Natural killer cell (primary cell): Measurements from ENCODE around the gene RAB8B. TPM values are rescaled to one million over a fixed set of nuclear protein-coding genes. Genes with fewer than 3 reads are reported as not detected.

ENCODE experiments used
- ATAC-seq, 3 donors: fragments of 150-1000 bp in 2 of 3; fragments of 200-7000 bp in 1 of 3; cut with Tn5 transposase; 1 replicate in 1 of 3; 2 replicates in 2 of 3; pipeline ENCODE4 v1.10.0; 2021; ENCODE audit warnings: mild to moderate bottlenecking in 2 of 3, moderate library complexity in 2 of 3
- DNase-seq, 2 donors: peaks; one replicate each; pipeline versions ENCODE4 v3.0.0 to v3.0.0-alpha.2; 2013 to 2021; ENCODE audit warnings: mixed read lengths in 1 of 2
- H3K27ac ChIP-seq: one replicate; pipeline ENCODE4 v1.5.1; 2013; ENCODE audit warnings: mild to moderate bottlenecking, low read length
- H3K27me3 ChIP-seq: one replicate; pipeline ENCODE4 v1.6.1; 2013; ENCODE audit warnings: low read length; ENCODE audit not compliant: control insufficient read depth, insufficient read depth
- H3K36me3 ChIP-seq: one replicate; pipeline ENCODE4 v1.6.1; 2013; ENCODE audit warnings: low read length; ENCODE audit not compliant: control insufficient read depth, insufficient read depth
- H3K4me1 ChIP-seq: one replicate; pipeline ENCODE4 v1.6.1; 2013; ENCODE audit warnings: low read length; ENCODE audit not compliant: control insufficient read depth, insufficient read depth
- H3K4me3 ChIP-seq: one replicate; pipeline ENCODE4 v1.5.1; 2013; ENCODE audit warnings: low read length
- H3K9me3 ChIP-seq: one replicate; pipeline ENCODE4 v1.6.1; 2013; ENCODE audit warnings: low read length; ENCODE audit not compliant: control insufficient read depth, insufficient read depth
- H3K27ac Mint-ChIP-seq, 2 donors: one replicate each; pipeline ENCODE4 v1.8.0; 2022; ENCODE audit warnings: mild to moderate bottlenecking in 2 of 2, mixed read lengths in 2 of 2, moderate library complexity in 1 of 2
- H3K27me3 Mint-ChIP-seq, 2 donors: one replicate each; pipeline ENCODE4 v1.8.0; 2022; ENCODE audit warnings: low read depth in 2 of 2, mixed read lengths in 2 of 2
- H3K36me3 Mint-ChIP-seq: one replicate; pipeline ENCODE4 v1.8.0; 2022; ENCODE audit warnings: mixed read lengths
- H3K4me1 Mint-ChIP-seq, 2 donors: one replicate each; pipeline ENCODE4 v1.8.0; 2022; ENCODE audit warnings: mixed read lengths in 2 of 2
- H3K4me3 Mint-ChIP-seq: one replicate; pipeline ENCODE4 v1.8.0; 2022; ENCODE audit warnings: mild to moderate bottlenecking, moderate library complexity, mixed read lengths
- H3K9me3 Mint-ChIP-seq, 2 donors: one replicate each; pipeline ENCODE4 v1.8.0; 2022; ENCODE audit warnings: mixed read lengths in 2 of 2
- WGBS: methylation state at CpG from one replicate; pipeline ENCODE4 v1.1.7; 2013; ENCODE audit warnings: missing lambda C conversion rate; ENCODE audit not compliant: insufficient coverage; 5-methylcytosine and 5-hydroxymethylcytosine counted together
- intact Hi-C: fragments of 100-400 bp; cut with micrococcal nuclease; formaldehyde crosslinking; loops from one replicate; pipeline ENCODE4 v1.14.2; 2022
- total RNA-seq, 4 donors: library from RNA; stranded (reverse); fragments of 120-200 nt in 1 of 4; gene quantifications; one replicate each; pipeline versions ENCODE4 v1.2.3 to v1.2.4, GENCODE V29; 2013 to 2022
- TF ChIP-seq, protein P1 (sequence below): fragments of 200-600 bp; IDR thresholded peaks from one replicate; pipeline ENCODE4 v1.8.0; 2022; ENCODE audit warnings: antibody characterized with exemption

The RAB8B gene
- total RNA-seq, 3 donors from 2014 or later (not counting 1 experiment from before 2014, with no cell fraction given) = 128 to 155 (median 137) TPM

DNA sequence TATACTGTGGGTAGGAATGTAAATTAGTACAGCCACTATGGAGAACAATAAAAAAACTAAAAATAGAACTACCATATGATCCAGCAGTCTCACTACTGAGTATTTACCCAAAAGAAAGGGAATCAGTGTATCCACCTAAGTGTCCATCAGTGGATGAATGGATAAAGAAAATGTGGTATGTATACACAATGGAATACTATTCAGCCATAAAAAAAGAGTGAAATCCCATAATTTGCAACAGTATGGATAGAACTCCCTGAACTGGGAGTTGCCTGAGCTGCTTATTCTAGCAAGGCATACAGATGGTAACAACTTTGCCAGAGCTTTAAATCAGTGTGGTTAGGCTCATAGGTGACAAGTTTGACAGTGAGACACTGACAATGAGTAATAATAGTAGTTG lies 71.9 kb downstream of the RAB8B start:
- Mint-ChIP-seq H3K9me3 (no peaks in the 10 kb centered on the region), H3K27me3 (no peaks in the 10 kb centered on the region), H3K27ac (peak overlapping the region; percentile 49 to 70), H3K4me3 (no peak overlapping the region), H3K36me3 (peaks cover 43% of the 10 kb centered on the region), H3K4me1 (peaks cover 15 to 18% of the 10 kb centered on the region in 2 donors)
- no peak overlapping the region for H3K27ac ChIP-seq
- no peak overlapping the region for H3K4me3 ChIP-seq
- ATAC-seq = peak in 1 of 3 donors; percentile 17
- no peaks in the 10 kb centered on the region for H3K9me3 ChIP-seq
- TF ChIP-seq, protein P1, sequence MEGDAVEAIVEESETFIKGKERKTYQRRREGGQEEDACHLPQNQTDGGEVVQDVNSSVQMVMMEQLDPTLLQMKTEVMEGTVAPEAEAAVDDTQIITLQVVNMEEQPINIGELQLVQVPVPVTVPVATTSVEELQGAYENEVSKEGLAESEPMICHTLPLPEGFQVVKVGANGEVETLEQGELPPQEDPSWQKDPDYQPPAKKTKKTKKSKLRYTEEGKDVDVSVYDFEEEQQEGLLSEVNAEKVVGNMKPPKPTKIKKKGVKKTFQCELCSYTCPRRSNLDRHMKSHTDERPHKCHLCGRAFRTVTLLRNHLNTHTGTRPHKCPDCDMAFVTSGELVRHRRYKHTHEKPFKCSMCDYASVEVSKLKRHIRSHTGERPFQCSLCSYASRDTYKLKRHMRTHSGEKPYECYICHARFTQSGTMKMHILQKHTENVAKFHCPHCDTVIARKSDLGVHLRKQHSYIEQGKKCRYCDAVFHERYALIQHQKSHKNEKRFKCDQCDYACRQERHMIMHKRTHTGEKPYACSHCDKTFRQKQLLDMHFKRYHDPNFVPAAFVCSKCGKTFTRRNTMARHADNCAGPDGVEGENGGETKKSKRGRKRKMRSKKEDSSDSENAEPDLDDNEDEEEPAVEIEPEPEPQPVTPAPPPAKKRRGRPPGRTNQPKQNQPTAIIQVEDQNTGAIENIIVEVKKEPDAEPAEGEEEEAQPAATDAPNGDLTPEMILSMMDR = no peak
- DNase-seq = no peak
- intact Hi-C loops = no loop called here
- no peaks in the 10 kb centered on the region for H3K27me3 ChIP-seq
- H3K4me1 ChIP-seq = no peaks in the 10 kb centered on the region
- peaks cover 81% of the 10 kb centered on the region for H3K36me3 ChIP-seq

DNA sequence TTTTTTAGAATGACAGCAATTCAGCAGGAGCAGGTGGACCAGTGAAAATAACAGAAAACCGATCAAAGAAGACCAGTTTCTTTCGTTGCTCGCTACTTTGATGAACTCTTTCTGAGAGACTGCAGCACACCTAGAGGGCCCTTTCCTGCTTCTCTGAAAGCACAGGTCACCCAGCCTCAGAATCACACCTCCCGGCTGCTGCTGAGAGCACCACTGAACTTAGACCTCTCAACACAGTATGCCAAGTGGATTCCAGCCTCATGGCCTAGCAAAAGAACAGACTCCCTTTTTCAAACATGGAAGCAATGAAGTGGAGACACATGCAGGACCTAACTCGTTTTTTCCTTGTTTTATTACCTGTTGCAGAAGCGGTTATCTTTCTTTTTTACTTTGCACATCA lies 74.1 kb downstream of the RAB8B start:
- H3K9me3 Mint-ChIP-seq = no peaks in the 10 kb centered on the region
- TF ChIP-seq, protein P1 = no peak
- H3K9me3 ChIP-seq = no peaks in the 10 kb centered on the region
- WGBS = 93% methylated on average over 6 of the region's 6 CpGs
- no peaks in the 10 kb centered on the region for H3K27me3 ChIP-seq
- no peak overlapping the region for H3K27ac ChIP-seq
- intact Hi-C loops = no loop called here
- H3K36me3 Mint-ChIP-seq = peaks cover 41% of the 10 kb centered on the region
- ATAC-seq = no peak
- H3K27ac Mint-ChIP-seq = peak overlapping the region; percentile 5 to 18
- DNase-seq = no peak
- no peaks in the 10 kb centered on the region for H3K27me3 Mint-ChIP-seq
- H3K4me3 Mint-ChIP-seq = no peak overlapping the region
- H3K4me3 ChIP-seq = no peak overlapping the region
- peaks cover 13 to 18% of the 10 kb centered on the region in 2 donors for H3K4me1 Mint-ChIP-seq
- no peaks in the 10 kb centered on the region for H3K4me1 ChIP-seq
- H3K36me3 ChIP-seq = peaks cover 79% of the 10 kb centered on the region

GRCh38 chr15:63264688-63265293 lies 75.4 kb downstream of the RAB8B start:
- no peaks in the 10 kb centered on the region for H3K27me3 ChIP-seq
- no peak overlapping the region for H3K4me3 ChIP-seq
- ATAC-seq (no peak), DNase-seq (no peak)
- Mint-ChIP-seq H3K27ac (peak overlapping the region; percentile 5 to 47), H3K4me1 (peaks cover 13 to 26% of the 10 kb centered on the region in 2 donors), H3K9me3 (no peaks in the 10 kb centered on the region), H3K4me3 (no peak overlapping the region), H3K27me3 (no peaks in the 10 kb centered on the region), H3K36me3 (peaks cover 41% of the 10 kb centered on the region)
- WGBS = 100% methylated on average over 1 of the region's 1 CpG
- no peak overlapping the region for H3K27ac ChIP-seq
- intact Hi-C loops = no loop called here
- peaks cover 74% of the 10 kb centered on the region for H3K36me3 ChIP-seq
- TF ChIP-seq, protein P1 = no peak
- H3K9me3 ChIP-seq = no peaks in the 10 kb centered on the region
- H3K4me1 ChIP-seq = no peaks in the 10 kb centered on the region

GRCh38 chr15:63274427-63274826 lies 85.0 kb downstream of the RAB8B start:
- H3K4me1 ChIP-seq = peaks cover 24% of the 10 kb centered on the region
- H3K9me3 Mint-ChIP-seq = no peaks in the 10 kb centered on the region
- ATAC-seq (peak; percentile 20 to 31 (median 29)), DNase-seq (peak in 1 of 2 donors; percentile 50)
- H3K36me3 ChIP-seq = no peaks in the 10 kb centered on the region
- no peaks in the 10 kb centered on the region for H3K9me3 ChIP-seq
- H3K4me3 Mint-ChIP-seq = peak overlapping the region; percentile 76
- WGBS = 25% methylated on average over 3 of the region's 3 CpGs
- H3K36me3 Mint-ChIP-seq = no peaks in the 10 kb centered on the region
- peaks cover 25 to 44% of the 10 kb centered on the region in 2 donors for H3K4me1 Mint-ChIP-seq
- H3K27ac ChIP-seq = peak overlapping the region; percentile 38
- peak overlapping the region; percentile 65 to 82 for H3K27ac Mint-ChIP-seq
- no peaks in the 10 kb centered on the region for H3K27me3 Mint-ChIP-seq
- H3K27me3 ChIP-seq = no peaks in the 10 kb centered on the region
- intact Hi-C loops = no loop called here
- H3K4me3 ChIP-seq = no peak overlapping the region
- TF ChIP-seq, protein P1 = no peak
